ENCODE data around the gene CFAP20DC.
A peak's percentile ranks its signal among the peaks of the same experiment; 100 is the strongest.

Gene CFAP20DC

GRCh38 chr3:59006634-59007517, 42.9 kb downstream of the CFAP20DC start:
- in situ Hi-C loops (cut with HindIII; ENCODE audit: low pct_unique_long_range_greater_than_20kb, low sequenced_read_pairs): no loop called here
- no peak for DNase-seq (ENCODE audit: low read depth in 1 of 2, low spot score in 1 of 2)

GRCh38 chr3:59001675-59002074, 48.1 kb downstream of the CFAP20DC start:
- in situ Hi-C loops (cut with HindIII; ENCODE audit: low pct_unique_long_range_greater_than_20kb, low sequenced_read_pairs): no loop called here
- TF ChIP-seq JUND (IDR thresholded peaks at IDR 0.05; ENCODE audit: low read depth): no peak
- no peak for DNase-seq (ENCODE audit: low read depth in 1 of 2, low spot score in 1 of 2)

More at GRCh38 chr3:59006634-59007517, 42.9 kb downstream of the CFAP20DC start:
- TF ChIP-seq JUND (IDR thresholded peaks at IDR 0.05; ENCODE audit: low read depth): no peak

- no peak for DNase-seq (ENCODE audit: low read depth in 1 of 2, low spot score in 1 of 2)
- in situ Hi-C loops (cut with HindIII; ENCODE audit: low pct_unique_long_range_greater_than_20kb, low sequenced_read_pairs): no loop called here
- no peak for TF ChIP-seq JUND (IDR thresholded peaks at IDR 0.05; ENCODE audit: low read depth)
Observed at GRCh38 chr3:58999774-59000160, 50.1 kb downstream of the CFAP20DC start.

- no peak for TF ChIP-seq JUND (IDR thresholded peaks at IDR 0.05; ENCODE audit: low read depth)
- in situ Hi-C loops (cut with HindIII; ENCODE audit: low pct_unique_long_range_greater_than_20kb, low sequenced_read_pairs): no loop called here
- DNase-seq (ENCODE audit: low read depth in 1 of 2, low spot score in 1 of 2): no peak
Observed at GRCh38 chr3:58999134-58999773, 50.6 kb downstream of the CFAP20DC start.

GRCh38 chr3:58998476-58999117, 51.2 kb downstream of the CFAP20DC start:
- no peak for DNase-seq (ENCODE audit: low read depth in 1 of 2, low spot score in 1 of 2)
- TF ChIP-seq JUND (IDR thresholded peaks at IDR 0.05; ENCODE audit: low read depth): no peak
- in situ Hi-C loops (cut with HindIII; ENCODE audit: low pct_unique_long_range_greater_than_20kb, low sequenced_read_pairs): no loop called here

- TF ChIP-seq JUND (IDR thresholded peaks at IDR 0.05; ENCODE audit: low read depth): no peak
- DNase-seq (ENCODE audit: low read depth in 1 of 2, low spot score in 1 of 2): no peak
- in situ Hi-C loops (cut with HindIII; ENCODE audit: low pct_unique_long_range_greater_than_20kb, low sequenced_read_pairs): no loop called here
Observed at GRCh38 chr3:58996730-58997129, 53.1 kb downstream of the CFAP20DC start.

- peak; percentile 42 to 76 for DNase-seq (ENCODE audit: low read depth in 1 of 2, low spot score in 1 of 2)
- TF ChIP-seq JUND (IDR thresholded peaks at IDR 0.05; ENCODE audit: low read depth): no peak
- in situ Hi-C loops (cut with HindIII; ENCODE audit: low pct_unique_long_range_greater_than_20kb, low sequenced_read_pairs): no loop called here
Observed at GRCh38 chr3:58994746-58995330, 55.0 kb downstream of the CFAP20DC start.

- in situ Hi-C loops (cut with HindIII; ENCODE audit: low pct_unique_long_range_greater_than_20kb, low sequenced_read_pairs): no loop called here
- DNase-seq (ENCODE audit: low read depth in 1 of 2, low spot score in 1 of 2): no peak
- TF ChIP-seq JUND (IDR thresholded peaks at IDR 0.05; ENCODE audit: low read depth): no peak
Observed at GRCh38 chr3:58993547-58993946, 56.3 kb downstream of the CFAP20DC start.

- TF ChIP-seq JUND (IDR thresholded peaks at IDR 0.05; ENCODE audit: low read depth): no peak
- DNase-seq (ENCODE audit: low read depth in 1 of 2, low spot score in 1 of 2): no peak
- in situ Hi-C loops (cut with HindIII; ENCODE audit: low pct_unique_long_range_greater_than_20kb, low sequenced_read_pairs): no loop called here
Observed at GRCh38 chr3:58991623-58992022, 58.2 kb downstream of the CFAP20DC start.

- TF ChIP-seq JUND (IDR thresholded peaks at IDR 0.05; ENCODE audit: low read depth): no peak
- no peak for DNase-seq (ENCODE audit: low read depth in 1 of 2, low spot score in 1 of 2)
- in situ Hi-C loops (cut with HindIII; ENCODE audit: low pct_unique_long_range_greater_than_20kb, low sequenced_read_pairs): no loop called here
Observed at GRCh38 chr3:58991026-58991425, 58.8 kb downstream of the CFAP20DC start.

GRCh38 chr3:58989955-58990354, 59.9 kb downstream of the CFAP20DC start:
- DNase-seq (ENCODE audit: low read depth in 1 of 2, low spot score in 1 of 2): no peak
- no peak for TF ChIP-seq JUND (IDR thresholded peaks at IDR 0.05; ENCODE audit: low read depth)
- in situ Hi-C loops (cut with HindIII; ENCODE audit: low pct_unique_long_range_greater_than_20kb, low sequenced_read_pairs): no loop called here

- in situ Hi-C loops (cut with HindIII; ENCODE audit: low pct_unique_long_range_greater_than_20kb, low sequenced_read_pairs): no loop called here
- no peak for DNase-seq (ENCODE audit: low read depth in 1 of 2, low spot score in 1 of 2)
- no peak for TF ChIP-seq JUND (IDR thresholded peaks at IDR 0.05; ENCODE audit: low read depth)
Observed at GRCh38 chr3:58989163-58989562, 60.7 kb downstream of the CFAP20DC start.
